DMS79 (cell line): ENCODE data around the gene CENPN.

Experiments used
- DNase-seq: peaks from one replicate; lab custom pipeline; 2025; lab: John Stamatoyannopoulos, UW

CENPN gene, protein sequence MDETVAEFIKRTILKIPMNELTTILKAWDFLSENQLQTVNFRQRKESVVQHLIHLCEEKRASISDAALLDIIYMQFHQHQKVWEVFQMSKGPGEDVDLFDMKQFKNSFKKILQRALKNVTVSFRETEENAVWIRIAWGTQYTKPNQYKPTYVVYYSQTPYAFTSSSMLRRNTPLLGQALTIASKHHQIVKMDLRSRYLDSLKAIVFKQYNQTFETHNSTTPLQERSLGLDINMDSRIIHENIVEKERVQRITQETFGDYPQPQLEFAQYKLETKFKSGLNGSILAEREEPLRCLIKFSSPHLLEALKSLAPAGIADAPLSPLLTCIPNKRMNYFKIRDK

DNA sequence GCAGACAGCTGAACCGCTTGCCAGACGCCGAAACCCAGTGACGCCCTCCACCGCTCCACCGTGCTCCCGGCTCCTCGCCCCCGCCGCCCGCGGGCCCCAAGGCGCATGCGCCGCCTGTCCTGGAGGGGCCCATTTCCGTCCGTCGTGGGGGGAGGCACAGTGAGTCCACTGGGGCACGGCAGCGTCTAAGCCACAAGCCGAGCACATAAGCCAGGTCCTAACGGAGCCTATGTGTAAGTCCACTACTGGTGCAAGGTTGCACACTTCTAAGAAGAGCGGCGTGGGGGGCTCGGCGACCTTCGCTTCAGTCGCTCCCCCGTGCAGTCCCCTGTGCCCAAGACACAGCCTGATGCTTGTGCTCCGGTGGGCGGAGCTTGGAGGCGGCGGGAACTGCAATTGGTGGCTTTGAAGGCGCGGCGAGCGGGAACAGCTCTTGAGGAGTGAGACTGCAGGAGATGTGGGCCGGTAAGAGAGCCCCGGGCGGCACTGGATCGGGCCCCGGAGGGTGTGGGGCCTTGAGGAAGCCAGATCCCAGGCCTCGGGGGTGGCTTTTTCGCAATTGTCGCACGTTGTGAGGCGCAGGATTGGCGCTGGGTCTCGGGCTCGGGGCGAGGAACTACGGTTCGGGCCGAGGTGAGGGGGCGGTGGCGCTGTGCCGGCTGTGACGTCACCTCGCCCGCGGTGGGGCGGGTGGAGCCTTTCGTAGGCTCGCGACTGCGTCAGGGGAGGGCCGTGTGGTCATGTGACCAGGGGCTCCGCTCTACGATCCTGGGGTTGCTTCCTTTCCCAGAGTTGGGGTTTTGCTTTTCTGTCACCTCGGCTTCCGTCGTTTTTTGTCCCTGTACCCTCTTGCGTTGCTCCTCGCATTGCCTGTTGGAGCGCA, at the start of gene CENPN, which contains the start of gene CMC2:
Gene CENPN, plus strand, starts transcription at position 402 of the 883 bp plus-strand sequence. CDS start 4,726 bp downstream, outside the sequence.
Gene CMC2, minus strand, starts transcription at position 73 of the 883 bp plus-strand sequence. CDS start 9,491 bp downstream, outside the sequence.
- peak; percentile 77 for DNase-seq

DNA sequence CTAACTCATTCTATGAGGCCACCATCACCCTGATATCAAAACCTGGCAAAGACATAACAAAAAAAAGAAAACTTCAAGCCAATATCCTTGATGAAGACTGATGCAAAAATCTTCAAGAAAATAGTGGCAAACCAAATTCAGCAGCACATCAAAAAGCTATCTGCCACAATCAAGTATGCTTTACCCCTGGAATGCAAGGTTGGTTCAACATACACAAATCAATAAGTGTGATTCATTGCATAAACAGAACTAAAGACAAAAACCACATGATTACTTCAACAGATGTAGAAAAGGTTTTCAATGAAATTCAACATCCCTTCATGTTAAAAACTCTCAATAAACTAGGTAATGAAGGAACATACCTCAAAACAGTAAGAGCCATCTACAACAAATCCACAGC, 48.7 kb upstream of the CENPN start:
- no peak for DNase-seq

DNA sequence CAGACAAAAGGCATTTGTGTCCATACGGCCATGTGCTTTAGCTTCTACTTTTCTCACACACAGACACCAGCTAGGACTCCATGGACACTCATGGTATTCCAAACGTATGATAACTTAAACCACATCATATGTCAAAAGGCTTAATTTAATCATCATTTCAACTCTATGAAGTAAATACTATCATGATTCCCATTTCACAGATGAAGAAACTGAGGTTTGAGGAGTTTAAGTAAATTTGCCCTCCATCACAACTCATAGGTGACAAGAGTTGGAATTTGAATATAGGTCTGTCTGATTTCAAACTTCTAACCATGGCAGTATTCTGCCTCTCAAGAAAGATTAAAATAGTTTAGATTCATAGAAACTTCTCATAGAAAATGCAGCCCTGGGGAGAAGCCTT, 44.1 kb upstream of the CENPN start:
- DNase-seq: no peak

DNA sequence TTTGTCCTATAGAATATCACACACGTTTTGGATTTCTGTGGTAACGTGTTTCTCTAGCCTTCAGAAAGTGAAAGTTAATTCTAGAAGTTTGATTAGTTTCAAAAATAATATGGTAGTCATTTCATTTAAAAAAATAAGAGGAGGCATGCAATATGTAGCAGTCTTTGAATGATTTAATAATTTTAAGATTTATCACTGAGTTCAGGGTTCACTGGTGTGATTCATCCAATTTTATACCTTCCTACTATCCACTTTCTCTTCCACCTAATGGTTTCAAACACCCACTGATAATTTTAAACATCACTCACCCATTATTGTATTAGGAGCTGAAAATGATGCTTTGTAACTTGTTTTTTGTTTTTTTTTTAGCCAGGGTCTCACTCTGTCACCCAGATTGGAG, 42.7 kb upstream of the CENPN start:
- no peak for DNase-seq

DNA sequence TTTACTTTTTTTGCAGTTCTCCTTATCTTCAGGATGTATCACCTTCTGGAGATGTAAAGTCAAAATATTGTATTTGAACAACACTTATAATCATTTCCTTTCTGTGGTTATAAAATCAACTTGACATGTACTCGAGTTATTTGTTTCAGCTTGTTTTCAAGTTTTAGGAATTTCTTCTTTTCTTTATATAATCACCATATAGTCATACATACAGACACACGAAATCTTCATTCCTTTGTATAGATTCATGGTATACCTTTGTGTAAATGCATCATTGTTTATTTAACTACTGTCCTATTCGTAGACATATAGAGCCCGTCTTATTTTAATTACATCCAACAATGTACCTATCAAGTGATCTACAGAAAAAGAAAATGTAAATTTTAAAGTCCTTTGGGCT, 40.4 kb upstream of the CENPN start:
- DNase-seq: no peak

DNA sequence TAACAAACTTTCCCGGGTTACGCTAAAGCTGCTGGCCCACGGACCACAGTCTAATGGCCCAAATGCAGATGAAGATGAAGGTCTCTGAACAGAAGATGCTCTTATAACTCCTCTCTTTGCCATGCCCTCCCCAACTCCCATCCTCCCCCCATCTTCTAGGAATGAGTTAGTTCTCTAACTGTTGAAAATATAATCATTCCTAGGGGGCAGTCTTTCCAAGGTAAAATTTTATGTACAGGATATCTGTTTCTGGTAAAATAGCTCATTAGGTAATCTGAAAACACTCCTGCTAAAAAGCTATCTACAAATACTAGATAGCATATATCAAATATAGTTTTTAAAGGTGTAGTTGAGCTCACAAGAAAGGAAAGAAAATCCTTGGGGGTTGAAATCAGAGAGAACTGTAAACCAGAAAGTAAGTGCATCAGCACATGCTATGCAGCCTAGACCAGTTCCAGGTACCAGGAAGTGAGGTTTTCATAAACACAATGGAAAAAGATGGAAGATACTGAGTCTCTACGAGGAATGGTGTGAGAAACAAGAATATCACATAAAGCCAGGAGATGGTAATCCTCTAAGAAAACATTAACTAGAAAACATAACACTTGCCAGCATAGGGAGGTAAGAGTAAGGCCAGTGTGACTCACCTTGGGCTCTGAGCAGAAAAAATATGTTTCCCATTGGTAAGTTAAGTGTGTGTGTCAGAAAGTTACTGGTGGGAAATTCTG, 38.5 kb upstream of the CENPN start:
- DNase-seq: no peak

DNA sequence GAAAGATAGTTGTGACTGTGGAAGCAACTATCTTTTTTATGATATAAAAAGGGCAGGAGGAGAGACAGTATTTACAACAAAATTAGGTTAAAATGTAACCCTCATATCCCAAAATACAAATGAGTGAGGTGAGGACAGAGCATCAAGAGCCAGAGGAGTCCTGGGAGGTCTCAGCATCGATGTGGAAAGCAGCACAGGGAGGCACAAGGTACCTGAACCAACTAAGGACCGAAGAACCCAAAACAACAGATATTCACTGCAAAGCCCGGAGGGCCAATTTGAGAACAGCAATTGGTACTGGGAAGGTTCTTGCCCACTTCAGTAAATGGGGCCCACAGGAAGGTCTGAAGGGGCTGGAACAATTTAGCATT, 37.9 kb upstream of the CENPN start:
- DNase-seq: no peak

DNA sequence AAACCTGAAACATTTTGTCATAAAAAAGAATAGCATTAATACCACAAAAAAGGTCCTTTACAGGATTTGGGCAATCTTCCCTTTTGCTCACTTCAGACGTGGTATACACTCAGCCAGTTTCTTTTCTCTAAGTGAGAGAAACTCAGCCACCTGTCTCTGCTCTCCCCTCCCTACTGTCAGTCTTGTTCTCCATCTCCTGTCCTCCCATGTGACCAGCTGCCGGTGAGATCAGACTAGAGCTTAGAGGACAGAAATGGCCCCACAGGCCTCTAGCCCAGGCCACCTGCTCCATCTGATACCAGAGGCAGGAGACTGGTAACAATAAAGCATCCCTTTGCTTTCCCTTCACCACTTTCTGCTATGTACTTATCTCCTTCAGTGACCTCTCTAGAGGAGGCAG, 35.2 kb upstream of the CENPN start:
- DNase-seq: no peak

DNA sequence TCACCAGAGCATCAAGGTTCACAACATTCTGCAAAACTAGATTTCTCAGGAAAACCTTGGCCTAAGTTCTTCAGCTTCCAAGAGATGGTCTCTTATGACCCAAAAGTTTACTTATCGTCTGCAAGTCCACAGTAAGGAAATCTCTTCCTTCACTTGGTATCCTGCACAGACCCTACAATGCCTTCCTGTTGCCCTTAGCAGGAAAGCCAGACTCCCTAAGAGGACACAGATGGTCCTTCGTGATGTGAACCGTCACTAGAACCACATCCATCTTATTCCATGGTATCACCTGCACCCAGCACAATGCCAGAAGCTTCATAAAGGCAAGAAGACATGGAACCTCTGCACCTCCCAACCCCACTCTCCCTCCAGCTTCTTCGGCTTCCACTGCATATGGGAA, 34.4 kb upstream of the CENPN start:
- no peak for DNase-seq

DNA sequence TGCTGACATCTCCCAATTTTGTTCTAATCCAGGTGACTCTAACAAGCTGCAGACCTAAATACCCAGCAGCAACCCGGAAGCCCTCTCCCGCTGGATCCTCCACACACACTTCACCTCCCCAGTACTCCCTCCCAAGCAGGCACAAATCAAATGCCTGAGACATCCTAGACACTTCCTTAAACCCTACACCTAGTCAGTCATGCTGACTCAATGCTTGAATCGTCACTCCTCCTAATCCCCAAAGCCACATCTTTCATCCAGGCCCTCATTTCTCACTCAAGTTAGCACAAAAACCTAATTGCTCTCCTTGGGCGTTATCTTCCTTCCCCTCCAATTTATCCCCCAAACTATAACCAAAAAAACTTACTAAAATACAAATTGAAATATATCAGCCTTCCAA, 33.0 kb upstream of the CENPN start:
- DNase-seq: no peak

DNA sequence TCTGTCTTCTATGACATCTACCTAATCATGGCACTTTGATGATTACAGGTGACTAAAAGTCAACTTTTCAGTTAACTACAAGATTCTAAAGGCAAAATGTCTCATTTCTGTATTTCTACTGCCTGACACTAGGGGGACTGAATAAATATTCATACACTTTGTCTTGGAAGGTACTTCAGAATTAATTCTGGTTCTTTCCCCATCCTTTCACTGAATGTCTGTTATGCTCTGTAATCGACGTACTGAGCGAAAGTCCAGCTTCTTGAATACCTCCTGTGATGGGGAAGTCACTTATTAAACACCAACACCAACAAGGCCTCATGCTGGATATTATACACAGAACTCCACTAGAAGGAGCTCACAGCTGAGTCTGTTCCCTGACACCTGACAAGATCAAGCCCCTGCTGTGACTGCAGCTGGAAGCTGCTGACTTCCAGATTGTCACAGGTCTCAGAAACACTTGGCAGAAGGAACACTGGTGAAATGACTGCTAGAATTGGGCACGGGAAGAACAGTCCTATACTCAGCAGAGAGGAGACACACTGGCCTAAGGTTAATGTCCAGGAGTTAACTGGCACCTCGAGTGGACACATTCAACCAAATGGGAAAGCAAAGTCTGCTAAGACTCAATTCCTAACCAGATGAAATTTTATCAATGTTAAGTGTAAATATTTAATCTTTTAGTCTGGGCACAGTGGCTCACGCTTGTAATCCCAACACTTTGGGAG, 32.2 kb upstream of the CENPN start:
- DNase-seq: no peak

DNA sequence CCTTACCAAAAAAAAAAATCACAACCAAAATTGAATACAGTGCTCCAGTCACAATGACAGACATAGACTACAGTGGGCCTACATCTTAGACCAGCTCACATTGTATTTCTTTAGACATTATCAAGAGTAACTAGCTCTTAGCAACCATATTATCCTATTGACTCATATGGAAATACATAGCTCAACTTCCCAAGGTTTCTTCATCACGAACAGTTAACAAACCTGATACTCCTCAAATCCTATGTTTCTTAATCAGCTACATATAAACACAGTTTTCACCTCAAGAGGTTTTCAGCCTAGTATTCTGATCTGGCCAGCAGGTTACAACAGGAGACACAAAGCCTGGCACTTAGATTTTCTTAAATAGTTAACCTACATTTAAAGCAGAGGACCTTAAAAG, 30.1 kb upstream of the CENPN start:
- DNase-seq: no peak

DNA sequence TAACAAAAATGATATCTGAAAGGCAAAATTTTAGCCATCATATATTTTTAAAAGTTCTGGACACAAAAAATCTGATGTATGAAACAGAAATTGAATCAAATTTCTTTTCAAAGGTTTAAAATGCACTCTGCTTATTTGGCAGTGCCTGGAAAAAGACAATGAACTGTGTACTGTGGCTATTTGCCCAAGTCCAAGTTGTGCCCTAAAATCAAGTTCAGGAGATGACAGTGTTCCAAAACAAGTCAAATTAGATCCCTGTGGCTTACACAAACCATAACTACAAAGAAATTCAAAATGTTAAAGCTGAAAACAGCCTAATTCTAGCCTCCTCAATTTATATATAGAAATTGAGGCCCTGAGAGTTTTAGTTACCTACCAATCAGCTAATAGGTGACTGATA, 25.9 kb upstream of the CENPN start:
- no peak for DNase-seq

DNA sequence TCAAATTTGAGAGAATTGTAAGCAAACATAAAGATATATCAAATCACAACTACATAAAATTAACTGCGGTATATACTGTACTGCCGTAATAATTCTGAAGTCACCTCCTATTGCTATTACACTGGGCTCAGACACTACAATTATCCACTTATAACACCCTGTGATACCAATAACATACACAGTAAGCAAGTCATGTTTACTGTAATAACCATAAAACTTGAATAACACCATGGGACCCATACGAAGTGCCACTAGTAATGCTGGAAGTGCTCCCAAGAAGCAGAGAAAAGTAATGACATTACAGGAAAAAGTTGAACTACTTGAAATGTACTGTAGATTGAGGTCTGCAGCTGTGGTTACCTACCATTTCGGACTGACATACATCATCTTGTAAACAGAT, 24.4 kb upstream of the CENPN start:
- DNase-seq: no peak

DNA sequence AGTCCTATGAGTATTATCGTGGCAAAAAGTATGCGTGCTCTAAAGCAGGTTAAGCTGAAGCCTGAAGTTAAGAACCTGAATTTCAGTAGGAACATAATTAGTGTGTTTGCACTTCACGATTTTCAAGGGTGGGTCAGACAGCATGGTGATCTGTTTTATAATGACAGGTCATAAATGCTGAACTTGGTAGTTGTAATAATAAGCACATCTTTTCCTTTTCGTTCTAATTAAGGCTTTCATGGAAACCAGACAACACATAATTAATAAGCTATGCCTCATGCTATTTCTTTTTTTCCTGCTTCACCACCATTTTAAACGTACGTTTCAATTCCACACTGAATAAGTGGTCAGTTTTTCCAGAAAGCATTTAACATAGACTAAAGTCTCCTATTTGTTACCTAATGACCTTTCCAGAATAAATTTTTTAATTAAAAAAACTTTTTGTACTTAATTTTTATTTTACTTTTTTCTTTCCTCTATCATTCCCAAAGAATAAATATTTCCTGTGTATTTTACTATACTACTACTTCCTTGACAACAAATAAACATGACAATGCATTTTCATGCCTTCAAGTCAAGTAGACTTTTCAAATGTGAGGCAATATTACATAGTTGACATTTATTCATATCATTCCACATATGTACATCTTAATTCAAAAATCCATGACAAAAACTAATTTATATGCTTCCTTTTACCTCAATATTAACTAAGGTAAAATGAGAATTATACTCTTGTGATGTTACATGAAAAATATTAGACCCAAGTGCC, 22.7 kb upstream of the CENPN start:
- DNase-seq: no peak

DNA sequence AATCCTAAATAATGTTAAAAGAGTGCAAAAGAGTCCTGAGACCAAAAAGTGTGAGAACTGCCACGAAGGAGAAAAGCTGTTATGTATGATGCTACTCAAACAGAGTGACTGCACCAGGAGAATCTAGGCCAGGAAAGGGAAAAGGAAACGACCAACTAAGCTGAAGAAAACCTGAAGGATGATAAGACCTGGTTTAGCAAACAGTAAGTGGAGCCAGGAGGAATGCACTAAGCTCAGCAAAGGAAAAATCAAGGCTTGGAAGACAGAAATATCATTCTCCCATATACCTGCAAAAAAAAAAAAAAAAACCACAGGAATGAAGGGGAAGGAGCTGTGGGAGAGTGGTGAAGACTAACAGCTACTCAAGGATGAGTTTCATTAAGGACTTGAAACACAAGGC, 21.4 kb upstream of the CENPN start:
- DNase-seq: no peak

DNA sequence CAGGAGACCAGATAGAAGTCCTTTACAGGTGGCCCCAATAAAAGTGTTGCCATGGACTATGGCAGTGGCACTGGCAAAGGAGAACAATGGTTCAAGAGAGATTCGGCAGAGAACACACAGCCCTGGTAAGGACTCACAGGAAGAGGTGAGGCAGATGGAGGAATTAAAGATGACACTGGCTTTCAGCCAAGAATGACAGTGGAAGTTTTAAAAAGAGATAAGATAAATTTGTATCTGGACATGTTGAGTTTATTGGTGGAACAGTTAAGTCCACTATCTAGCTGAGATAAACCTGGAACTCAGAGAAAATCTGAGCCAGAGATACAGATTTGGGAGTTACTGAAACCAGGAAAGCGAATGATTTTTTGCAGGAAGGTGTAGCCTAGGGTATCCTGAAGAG, 20.5 kb upstream of the CENPN start:
- DNase-seq: no peak

DNA sequence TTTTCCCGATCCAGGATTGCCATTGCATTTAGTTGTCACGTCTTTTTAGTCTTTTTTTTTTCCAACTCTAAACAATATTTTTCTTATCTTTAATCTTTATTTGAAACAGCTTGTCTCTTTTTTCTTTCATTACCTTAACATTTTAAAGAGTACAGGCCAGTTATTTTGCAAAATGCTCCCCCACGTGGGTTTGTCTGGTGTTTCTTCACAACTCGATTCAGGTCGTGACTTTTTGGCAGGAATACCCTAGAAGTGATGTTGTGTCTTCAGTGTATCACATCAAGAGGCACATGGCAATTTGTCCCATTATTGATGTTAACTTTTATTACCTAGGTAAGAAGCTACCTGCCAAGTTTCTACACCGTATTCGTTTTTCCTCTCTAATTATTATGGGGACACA, 18.3 kb upstream of the CENPN start:
- no peak for DNase-seq

DNA sequence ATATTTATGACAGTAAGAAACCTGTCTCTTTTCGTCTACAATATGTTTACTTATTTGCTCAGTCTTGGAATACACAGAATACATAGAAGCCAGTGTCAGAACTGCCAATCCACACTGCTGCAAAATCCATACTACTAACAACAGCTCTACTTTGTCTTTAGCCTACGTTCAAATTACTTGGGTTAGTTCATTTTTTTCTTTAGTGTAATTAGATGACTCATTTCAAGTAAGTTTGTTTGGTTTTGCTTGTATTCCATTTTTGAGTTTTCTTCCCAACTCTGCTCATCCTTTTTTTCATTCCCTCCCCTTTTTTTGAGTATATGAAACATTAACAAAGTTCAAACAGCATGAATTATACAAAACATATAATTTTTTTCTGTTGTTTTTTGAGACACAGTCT, 17.2 kb upstream of the CENPN start:
- DNase-seq: no peak

DNA sequence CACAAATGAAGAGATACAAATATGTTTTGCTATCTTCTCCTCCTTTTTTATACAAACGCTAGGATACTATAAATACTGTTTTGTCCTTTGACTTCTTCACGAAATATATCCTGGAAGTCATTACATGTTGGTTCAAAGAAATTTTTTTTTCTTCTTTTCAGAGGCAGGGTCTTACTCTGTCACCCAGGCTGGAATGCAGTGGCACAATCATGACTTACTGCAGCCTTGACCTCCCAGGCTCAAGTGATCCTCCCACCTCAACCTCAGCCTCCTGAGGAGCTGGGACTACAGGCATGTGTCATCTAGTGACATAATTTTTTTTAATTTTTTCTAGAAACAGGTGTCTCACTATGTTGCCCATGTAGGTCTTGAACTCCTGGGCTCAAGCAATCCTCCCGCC, 16.4 kb upstream of the CENPN start:
- DNase-seq: no peak

DNA sequence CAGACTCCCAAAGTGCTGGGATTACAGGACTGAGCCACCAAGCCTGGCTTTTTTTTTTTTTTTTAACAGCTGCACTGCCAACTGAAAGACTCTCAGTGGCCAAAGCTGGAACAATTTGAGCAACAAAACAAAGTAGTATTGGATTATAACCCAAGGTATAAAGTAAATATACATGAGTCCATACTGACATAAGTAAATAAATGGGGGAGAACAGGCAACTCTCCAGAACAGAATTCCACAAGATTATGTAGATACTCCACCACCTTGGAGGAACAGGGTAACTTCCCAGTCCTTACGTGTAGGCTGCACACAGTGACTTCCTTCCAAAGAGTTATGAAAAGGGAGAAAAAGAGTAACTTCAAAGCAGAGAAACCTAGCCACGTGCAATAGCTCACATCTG, 16.0 kb upstream of the CENPN start:
- DNase-seq: no peak
